Lung (tissue), 12 donors: ENCODE measurements around the gene PELI3. TPM values are rescaled to one million over a fixed set of nuclear protein-coding genes. Genes with fewer than 3 reads are reported as not detected.

Experiments used
- ATAC-seq: fragments of 200-7000 bp; cut with Tn5 transposase; one replicate; pipeline ENCODE4 v1.9.1; 2020; ENCODE audit warnings: moderate number of reproducible peaks; ENCODE audit not compliant: insufficient read depth, low FRiP score
- DNase-seq, 3 donors: peaks; one replicate each; pipeline ENCODE4 v3.0.0-alpha.2; 2013 to 2017
- H3K27ac ChIP-seq, 2 donors: one replicate each; pipeline ENCODE4 v1.5.1; 2013; ENCODE audit warnings: mild to moderate bottlenecking in 2 of 2, moderate library complexity in 2 of 2, control low read depth in 1 of 2, inconsistent platforms in 1 of 2, low read depth in 1 of 2, low read length in 1 of 2
- H3K27me3 ChIP-seq, 3 donors: one replicate each; pipeline ENCODE4 v1.5.1; 2013; ENCODE audit warnings: low read length in 2 of 3; ENCODE audit not compliant: control insufficient read depth in 3 of 3, insufficient read depth in 3 of 3
- H3K36me3 ChIP-seq, 4 donors: one replicate each; pipeline ENCODE4 v1.5.1; 2013; ENCODE audit warnings: low read length in 4 of 4, mild to moderate bottlenecking in 1 of 4, moderate library complexity in 1 of 4; ENCODE audit not compliant: control insufficient read depth in 4 of 4, insufficient read depth in 4 of 4
- H3K4me1 ChIP-seq, 5 donors: one replicate each; pipeline ENCODE4 v1.5.1; 2013; ENCODE audit warnings: low read length in 5 of 5, mild to moderate bottlenecking in 2 of 5, moderate library complexity in 1 of 5; ENCODE audit not compliant: control insufficient read depth in 5 of 5, insufficient read depth in 5 of 5
- H3K4me3 ChIP-seq: one replicate; pipeline ENCODE4 v1.5.1; 2013; ENCODE audit warnings: mild to moderate bottlenecking, control low read depth, moderate library complexity
- H3K9ac ChIP-seq, 2 donors: one replicate each; pipeline ENCODE4 v1.5.1; 2013; ENCODE audit warnings: low read length in 2 of 2, control low read depth in 1 of 2; ENCODE audit not compliant: insufficient read depth in 1 of 2
- H3K9me3 ChIP-seq, 4 donors: one replicate each; pipeline ENCODE4 v1.5.1; 2013; ENCODE audit warnings: low read length in 3 of 4, mild to moderate bottlenecking in 1 of 4, moderate library complexity in 1 of 4; ENCODE audit not compliant: control insufficient read depth in 4 of 4, insufficient read depth in 3 of 4
- CTCF ChIP-seq: IDR thresholded peaks from 2 replicates; pipeline ENCODE4 v1.5.1; 2012; ENCODE audit warnings: mild to moderate bottlenecking; ENCODE audit errors: control extremely low read depth, extremely low read depth
- WGBS, 2 donors: extraction: QIAGEN DNeasy Blood & Tissue Kit; methylation state at CpG; one replicate each; pipeline ENCODE4 v1.1.7; 2013; 5-methylcytosine and 5-hydroxymethylcytosine counted together
- polyA plus RNA-seq, 2 donors: library from polyadenylated mRNA; stranded (reverse); fragments of 200-250 nt; gene quantifications; one replicate each; pipeline ENCODE4 v1.2.1, GENCODE V29; 2013
- total RNA-seq, 2 donors: library from RNA; depleted of rRNA in 1 of 2; stranded (reverse); fragments of >200 nt in 1 of 2; gene quantifications; one replicate each; pipeline ENCODE4 v1.2.1, GENCODE V29; 2014 to 2021
- donor health status: control.
- donor health status: control.
- donor health status: Bipolar disorder and iron deficiency.
- donor health status: healthy.
- donor health status: DM: yes; HTN: yes; CAD: no.

The PELI3 gene
- total and polyA plus RNA-seq, 4 donors = 4.9 to 12.6 (median 7.5) TPM

GRCh38 chr11:66421492-66422205 is 45.1 kb upstream of the PELI3 start:
- no peak overlapping the region for H3K27ac ChIP-seq
- H3K4me3 ChIP-seq = no peak overlapping the region
- DNase-seq = peak; percentile 92 to 94 (median 94)
- peak; percentile 93 for ATAC-seq
- peaks cover 0 to 11% (median 0%) of the 10 kb centered on the region in 5 donors for H3K4me1 ChIP-seq
- WGBS, 2 donors = 13 to 14% methylated on average over 38 of the region's 38 CpGs
- TF ChIP-seq CTCF = no peak
- H3K36me3 ChIP-seq = no peaks in the 10 kb centered on the region
- H3K27me3 ChIP-seq = peaks cover 0 to 11% (median 5%) of the 10 kb centered on the region in 3 donors
- no peak overlapping the region for H3K9ac ChIP-seq
- H3K9me3 ChIP-seq = peaks cover 0 to 2% (median 0%) of the 10 kb centered on the region in 4 donors

GRCh38 chr11:66426314-66426713 is 40.4 kb upstream of the PELI3 start:
- Histone ChIP-seq H3K4me3 (no peak overlapping the region), H3K27ac (no peak overlapping the region), H3K9ac (no peak overlapping the region), H3K36me3 (no peaks in the 10 kb centered on the region), H3K27me3 (no peaks in the 10 kb centered on the region), H3K9me3 (no peaks in the 10 kb centered on the region), H3K4me1 (no peaks in the 10 kb centered on the region)
- no peak for TF ChIP-seq CTCF
- no peak for DNase-seq
- no peak for ATAC-seq
- 65 to 74% methylated on average over 23 of the region's 23 CpGs for WGBS, 2 donors

- H3K4me3 ChIP-seq = no peak overlapping the region
- no peak overlapping the region for H3K9ac ChIP-seq
- H3K9me3 ChIP-seq = no peaks in the 10 kb centered on the region
- DNase-seq = no peak
- H3K27ac ChIP-seq = no peak overlapping the region
- H3K27me3 ChIP-seq = no peaks in the 10 kb centered on the region
- TF ChIP-seq CTCF = no peak
- 79 to 88% methylated on average over 2 of the region's 2 CpGs for WGBS, 2 donors
- no peaks in the 10 kb centered on the region for H3K4me1 ChIP-seq
- no peak for ATAC-seq
- H3K36me3 ChIP-seq = peaks cover 0 to 2% (median 0%) of the 10 kb centered on the region in 4 donors
These were observed 37.8 kb upstream of the PELI3 start for GRCh38 chr11:66428933-66429332.
